DND-41 (cell line): Measurements from ENCODE around the gene PALM3.
"Not testable (repeated sequence)": the region's sequence is repeated elsewhere in the genome, so short reads cannot be mapped to it uniquely, and the experiment has no call there.

ENCODE experiments used
- CTCF ChIP-seq: IDR thresholded peaks from 2 replicates; pipeline ENCODE4 v1.5.1; 2012; ENCODE audit warnings: borderline replicate concordance, low read length, moderate library complexity, mild to moderate bottlenecking; ENCODE audit not compliant: poor library complexity, severe bottlenecking; ENCODE audit errors: extremely low read depth
- EZH2 ChIP-seq: IDR thresholded peaks from 3 replicates; pipeline ENCODE4 v1.6.1; 2012; ENCODE audit warnings: borderline replicate concordance, low read depth, mild to moderate bottlenecking, moderate library complexity, low read length, inconsistent platforms; ENCODE audit not compliant: severe bottlenecking

- not testable (repeated sequence) for TF ChIP-seq CTCF, EZH2
Measured at GRCh38 chr19:14019739-14020138, 42.1 kb downstream of the PALM3 start.
